ENCODE data around the gene NIPBL. TPM values are rescaled to one million over a fixed set of nuclear protein-coding genes. Genes with fewer than 3 reads are reported as not detected.
A peak's percentile ranks its signal among the peaks of the same experiment; 100 is the strongest.
"Not testable (repeated sequence)": the region's sequence is repeated elsewhere in the genome, so short reads cannot be mapped to it uniquely, and the experiment has no call there.

Gene NIPBL
- total and polyA plus RNA-seq, 8 donors, result 48.8 to 80.2 (median 67.6) TPM

DNA sequence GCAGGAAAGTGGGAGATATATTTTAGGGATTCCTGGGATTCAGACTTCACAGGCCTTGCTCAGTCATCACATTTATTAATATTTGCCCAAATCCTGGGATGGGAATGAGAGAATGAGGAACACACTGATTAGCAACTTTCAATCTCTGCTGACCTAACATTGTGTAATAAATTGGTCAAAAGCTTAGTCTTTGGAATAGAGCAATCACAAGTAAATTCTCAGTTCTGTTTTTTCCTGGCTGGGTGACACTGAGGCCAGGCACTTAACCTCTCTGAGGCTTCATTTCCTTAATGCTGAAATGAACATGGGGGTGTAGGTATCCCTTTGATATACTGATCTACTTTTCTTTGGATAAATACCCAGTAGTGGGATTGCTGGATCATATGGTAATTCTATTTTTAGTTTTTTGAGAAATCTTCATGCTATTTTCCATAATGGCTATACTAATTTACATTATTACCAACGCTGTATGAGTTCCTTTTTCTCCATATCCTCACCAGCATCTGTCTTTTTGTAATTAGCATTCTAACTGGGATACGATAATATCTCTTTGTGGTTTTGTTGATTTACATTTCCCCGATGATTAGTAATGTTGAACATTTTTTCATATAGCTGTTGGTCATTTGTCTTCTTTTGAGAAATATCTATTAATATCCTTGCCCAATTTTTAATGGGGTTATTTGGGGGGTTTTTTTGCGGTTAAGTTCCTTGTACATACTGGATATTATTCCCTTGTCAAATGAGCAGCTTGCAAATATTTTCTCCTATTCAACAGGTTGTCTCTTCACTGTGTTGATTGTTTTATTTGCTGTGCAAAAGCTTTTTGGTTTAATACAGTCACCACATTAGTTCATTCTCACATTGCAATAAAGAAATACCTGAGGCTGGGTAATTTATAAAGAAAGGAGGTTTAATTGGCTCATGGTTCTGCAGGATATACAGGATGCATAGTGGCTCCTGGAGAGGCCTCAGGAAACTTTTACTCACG lies 36.8 kb upstream of the NIPBL start:
- Histone ChIP-seq H3K36me3 (no peaks in the 10 kb centered on the region), H3K4me1 (no peaks in the 10 kb centered on the region), H3K27ac (no peak overlapping the region), H3K27me3 (no peaks in the 10 kb centered on the region), H3K9me3 (no peaks in the 10 kb centered on the region), H3K4me3 (no peak overlapping the region)
- DNase-seq (no peak), ATAC-seq (peak; percentile 60)
- intact Hi-C loops (cut with DNase I), result no loop called here
- TF ChIP-seq CTCF (IDR thresholded peaks at IDR 0.05), result no peak

DNA sequence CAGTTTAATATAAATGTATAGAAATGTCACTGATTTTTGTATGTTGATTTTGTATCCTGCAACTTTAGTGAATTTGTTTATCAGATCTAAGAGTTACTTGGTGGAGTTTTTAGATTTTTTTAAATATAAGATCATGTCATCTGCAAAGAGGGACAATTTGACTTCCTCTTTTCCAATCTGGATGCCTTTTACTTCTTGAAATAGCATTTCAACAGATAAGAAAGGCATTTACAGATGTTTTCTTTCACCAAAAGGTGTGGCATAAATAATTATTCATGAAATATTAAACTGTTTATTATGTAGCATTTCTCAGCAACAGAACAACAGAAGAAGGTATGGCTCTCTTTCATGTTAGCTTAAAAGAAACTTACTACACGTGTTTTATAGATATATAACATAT lies 34.9 kb upstream of the NIPBL start:
- no peak for ATAC-seq
- no peaks in the 10 kb centered on the region for H3K9me3 ChIP-seq
- intact Hi-C loops (cut with DNase I), result no loop called here

GRCh38 chr5:36842087-36842486 lies 34.5 kb upstream of the NIPBL start:
- H3K36me3 ChIP-seq, result no peaks in the 10 kb centered on the region
- TF ChIP-seq CTCF (IDR thresholded peaks at IDR 0.05), result no peak
- no peaks in the 10 kb centered on the region for H3K9me3 ChIP-seq
- no peak for DNase-seq
- no peak overlapping the region for H3K27ac ChIP-seq
- H3K4me3 ChIP-seq, result no peak overlapping the region
- no peaks in the 10 kb centered on the region for H3K27me3 ChIP-seq
- no peaks in the 10 kb centered on the region for H3K4me1 ChIP-seq
- no peak for ATAC-seq
- intact Hi-C loops (cut with DNase I), result no loop called here

More for the DNA sequence above, 34.9 kb upstream of the NIPBL start:
- Histone ChIP-seq H3K27me3 (no peaks in the 10 kb centered on the region), H3K36me3 (no peaks in the 10 kb centered on the region), H3K4me1 (no peaks in the 10 kb centered on the region), H3K27ac (no peak overlapping the region), H3K4me3 (no peak overlapping the region)
- no peak for TF ChIP-seq CTCF (IDR thresholded peaks at IDR 0.05)
- DNase-seq, result no peak

GRCh38 chr5:36844305-36844704 lies 32.3 kb upstream of the NIPBL start:
- TF ChIP-seq CTCF (IDR thresholded peaks at IDR 0.05), result no peak
- no peaks in the 10 kb centered on the region for H3K27me3 ChIP-seq
- DNase-seq (no peak), ATAC-seq (no peak)
- intact Hi-C loops (cut with DNase I), result no loop called here
- H3K4me1 ChIP-seq, result no peaks in the 10 kb centered on the region
- no peaks in the 10 kb centered on the region for H3K9me3 ChIP-seq
- no peak overlapping the region for H3K4me3 ChIP-seq
- no peaks in the 10 kb centered on the region for H3K36me3 ChIP-seq
- no peak overlapping the region for H3K27ac ChIP-seq

- H3K36me3 ChIP-seq; H3K4me1 ChIP-seq; H3K4me3 ChIP-seq; H3K27ac ChIP-seq; ATAC-seq; H3K9me3 ChIP-seq; intact Hi-C loops (cut with DNase I); DNase-seq; H3K27me3 ChIP-seq: not testable (repeated sequence)
These were observed 28.0 kb upstream of the NIPBL start for GRCh38 chr5:36848545-36848944.

DNA sequence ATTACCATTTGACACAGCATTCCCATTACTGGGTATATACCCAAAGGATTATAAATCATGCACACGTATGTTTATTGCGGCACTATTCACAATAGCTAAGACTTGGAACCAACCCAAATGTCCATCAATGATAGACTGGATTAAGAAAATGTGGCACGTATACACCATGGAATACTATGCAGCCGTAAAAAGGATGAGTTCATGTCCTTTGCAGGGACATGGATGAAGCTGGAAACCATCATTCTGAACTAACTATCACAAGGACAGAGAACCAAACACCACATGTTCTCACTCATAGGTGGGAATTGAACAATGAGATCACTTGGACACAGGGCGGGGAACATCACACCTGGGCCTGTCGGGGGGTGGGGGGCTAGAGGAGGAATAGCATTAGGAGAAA lies 23.7 kb upstream of the NIPBL start:
- intact Hi-C loops (cut with DNase I); DNase-seq; ATAC-seq; H3K36me3 ChIP-seq; H3K27ac ChIP-seq; H3K4me3 ChIP-seq; H3K4me1 ChIP-seq; H3K27me3 ChIP-seq; H3K9me3 ChIP-seq: not testable (repeated sequence)

Measured in left lung (tissue), 10 donors.